Pancreas (tissue), 10 donors: ENCODE measurements around the gene KPNB1. TPM values are rescaled to one million over a fixed set of nuclear protein-coding genes. Genes with fewer than 3 reads are reported as not detected.

Experiments used
- ATAC-seq, 4 donors: fragments of 200-7000 bp; cut with Tn5 transposase; one replicate each; pipeline versions ENCODE4 v1.8.0 to v1.9.1; 2020; ENCODE audit warnings: mild to moderate bottlenecking in 4 of 4, moderate library complexity in 4 of 4
- DNase-seq, 6 donors: peaks; one replicate each; pipeline ENCODE4 v3.0.0-alpha.2; 2020
- FAIRE-seq: peaks from 2 replicates; lab custom pipeline; 2012; peaks lifted over from hg19 to GRCh38; lab: Jason Lieb, UNC
- H3K27ac ChIP-seq, 4 donors: fragments of 200-600 bp; sonication (generic); 1 replicate in 3 of 4; 2 replicates in 1 of 4; pipeline versions ENCODE4 v1.5.0 to v1.8.0; 2020
- H3K27me3 ChIP-seq, 4 donors: fragments of 200-600 bp; one replicate each; pipeline ENCODE4 v1.8.0; 2021
- H3K36me3 ChIP-seq, 3 donors: fragments of 200-600 bp; sonication (generic) in 1 of 3; one replicate each; pipeline versions ENCODE4 v1.5.0 to v1.8.0; 2020 to 2021
- H3K4me1 ChIP-seq, 3 donors: fragments of 200-600 bp; one replicate each; pipeline ENCODE4 v1.8.0; 2021
- H3K4me3 ChIP-seq, 4 donors: fragments of 200-600 bp; sonication (generic) in 2 of 4; one replicate each; pipeline versions ENCODE4 v1.5.0 to v1.8.0; 2020 to 2021
- H3K9me3 ChIP-seq, 4 donors: fragments of 200-600 bp; one replicate each; pipeline ENCODE4 v1.8.0; 2021
- WGBS, 2 donors: extraction: QIAGEN DNeasy Blood & Tissue Kit; methylation state at CpG; one replicate each; pipeline ENCODE4 v1.1.7; 2013; 5-methylcytosine and 5-hydroxymethylcytosine counted together
- intact Hi-C, 3 donors: fragments of 100-400 bp; cut with DNase I; formaldehyde crosslinking; loops; one replicate each; pipeline versions ENCODE4 v1.11.1 to v1.14.2; 2022
- polyA plus RNA-seq, 2 donors: library from polyadenylated mRNA; stranded (reverse); fragments of 200-250 nt; gene quantifications; one replicate each; pipeline ENCODE4 v1.2.3, GENCODE V29; 2013
- total RNA-seq, 6 donors: library from RNA; stranded (reverse); fragmentation: NEBNext Ultra II Directional in 4 of 6; extraction: Animal tissue kit (Norgen Biotek cat#: 25700) in 4 of 6; gene quantifications; one replicate each; pipeline versions ENCODE4 v1.2.1 to v1.2.4, GENCODE V29; 2021 to 2023
- TF ChIP-seq, protein P1 (sequence below), 4 donors: fragments of 200-600 bp; sonication (generic) in 3 of 4; IDR thresholded peaks; one replicate each; pipeline versions ENCODE4 v1.5.0 to v1.8.0; 2021; ENCODE audit warnings: antibody characterized with exemption in 4 of 4
- donor health status: healthy with polysubstance abuse.
- donor health status: DM: no; HTN: no; CAD: no; lungs with moderate emphysema.
- donor health status: DM: no; HTN: no; CAD: no.
- donor health status: control.
- donor health status: control.
- donor health status: Bipolar disorder and iron deficiency.
- donor health status: DM: yes; HTN: yes; CAD: no.
- donor health status: DM: no; HTN: no; CAD: no.
- donor health status: DM: no; HTN: no; CAD: no.
- donor health status: DM: yes; HTN: yes; CAD: no.

KPNB1 gene
- total and polyA plus RNA-seq, 8 donors, result 18.1 to 126 (median 115) TPM

DNA sequence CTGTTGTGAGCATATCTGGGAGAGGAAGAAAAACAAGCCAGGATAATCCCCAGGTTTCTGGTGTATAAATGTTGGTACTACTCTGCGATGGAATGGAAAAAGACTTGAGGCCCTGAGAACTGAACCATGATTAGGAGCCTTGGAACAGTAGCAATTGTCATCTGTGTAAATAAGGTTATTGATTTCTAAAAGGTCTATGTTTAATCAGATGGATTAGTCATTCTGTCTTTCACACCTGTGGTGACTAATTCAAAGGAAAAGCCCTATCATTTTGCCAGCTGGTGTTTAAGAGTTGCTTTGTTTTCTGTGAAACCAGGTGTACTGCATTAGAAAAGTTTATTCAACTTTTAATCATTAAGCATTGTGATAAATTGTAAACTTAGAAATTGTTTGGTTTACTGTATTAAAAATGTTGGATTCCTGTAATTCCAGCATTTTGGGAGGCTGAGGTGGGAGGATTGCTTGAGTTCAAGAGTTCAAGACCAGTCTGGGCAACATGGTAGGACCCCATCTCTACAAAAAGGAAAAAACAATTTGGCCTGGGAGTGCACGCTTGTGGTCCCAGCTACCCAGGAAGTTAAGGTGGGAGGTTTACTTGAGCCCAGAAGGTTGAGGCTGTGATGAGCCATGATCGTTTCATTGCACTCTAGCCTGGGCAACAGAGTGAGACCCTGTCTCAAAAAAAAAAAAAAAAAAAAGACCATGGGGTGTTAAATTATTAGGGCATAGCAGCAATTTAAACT lies 29.0 kb upstream of the KPNB1 start:
- H3K27ac ChIP-seq, result peak overlapping the region in 2 of 4 donors; percentile 56 to 65
- FAIRE-seq, result no peak
- 53 to 62% methylated on average over 3 of the region's 3 CpGs for WGBS, 2 donors
- H3K4me1 ChIP-seq, result peaks cover 0 to 33% (median 21%) of the 10 kb centered on the region in 3 donors
- peaks cover 0 to 25% (median 7%) of the 10 kb centered on the region in 3 donors for H3K36me3 ChIP-seq
- ATAC-seq, result peak; percentile 57 to 81 (median 70)
- no peak for DNase-seq
- H3K9me3 ChIP-seq, result no peaks in the 10 kb centered on the region
- TF ChIP-seq, protein P1, sequence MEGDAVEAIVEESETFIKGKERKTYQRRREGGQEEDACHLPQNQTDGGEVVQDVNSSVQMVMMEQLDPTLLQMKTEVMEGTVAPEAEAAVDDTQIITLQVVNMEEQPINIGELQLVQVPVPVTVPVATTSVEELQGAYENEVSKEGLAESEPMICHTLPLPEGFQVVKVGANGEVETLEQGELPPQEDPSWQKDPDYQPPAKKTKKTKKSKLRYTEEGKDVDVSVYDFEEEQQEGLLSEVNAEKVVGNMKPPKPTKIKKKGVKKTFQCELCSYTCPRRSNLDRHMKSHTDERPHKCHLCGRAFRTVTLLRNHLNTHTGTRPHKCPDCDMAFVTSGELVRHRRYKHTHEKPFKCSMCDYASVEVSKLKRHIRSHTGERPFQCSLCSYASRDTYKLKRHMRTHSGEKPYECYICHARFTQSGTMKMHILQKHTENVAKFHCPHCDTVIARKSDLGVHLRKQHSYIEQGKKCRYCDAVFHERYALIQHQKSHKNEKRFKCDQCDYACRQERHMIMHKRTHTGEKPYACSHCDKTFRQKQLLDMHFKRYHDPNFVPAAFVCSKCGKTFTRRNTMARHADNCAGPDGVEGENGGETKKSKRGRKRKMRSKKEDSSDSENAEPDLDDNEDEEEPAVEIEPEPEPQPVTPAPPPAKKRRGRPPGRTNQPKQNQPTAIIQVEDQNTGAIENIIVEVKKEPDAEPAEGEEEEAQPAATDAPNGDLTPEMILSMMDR (IDR thresholded peaks at IDR 0.05), result no peak
- intact Hi-C loops, result no loop called here
- H3K27me3 ChIP-seq, result no peaks in the 10 kb centered on the region
- no peak overlapping the region for H3K4me3 ChIP-seq

DNA sequence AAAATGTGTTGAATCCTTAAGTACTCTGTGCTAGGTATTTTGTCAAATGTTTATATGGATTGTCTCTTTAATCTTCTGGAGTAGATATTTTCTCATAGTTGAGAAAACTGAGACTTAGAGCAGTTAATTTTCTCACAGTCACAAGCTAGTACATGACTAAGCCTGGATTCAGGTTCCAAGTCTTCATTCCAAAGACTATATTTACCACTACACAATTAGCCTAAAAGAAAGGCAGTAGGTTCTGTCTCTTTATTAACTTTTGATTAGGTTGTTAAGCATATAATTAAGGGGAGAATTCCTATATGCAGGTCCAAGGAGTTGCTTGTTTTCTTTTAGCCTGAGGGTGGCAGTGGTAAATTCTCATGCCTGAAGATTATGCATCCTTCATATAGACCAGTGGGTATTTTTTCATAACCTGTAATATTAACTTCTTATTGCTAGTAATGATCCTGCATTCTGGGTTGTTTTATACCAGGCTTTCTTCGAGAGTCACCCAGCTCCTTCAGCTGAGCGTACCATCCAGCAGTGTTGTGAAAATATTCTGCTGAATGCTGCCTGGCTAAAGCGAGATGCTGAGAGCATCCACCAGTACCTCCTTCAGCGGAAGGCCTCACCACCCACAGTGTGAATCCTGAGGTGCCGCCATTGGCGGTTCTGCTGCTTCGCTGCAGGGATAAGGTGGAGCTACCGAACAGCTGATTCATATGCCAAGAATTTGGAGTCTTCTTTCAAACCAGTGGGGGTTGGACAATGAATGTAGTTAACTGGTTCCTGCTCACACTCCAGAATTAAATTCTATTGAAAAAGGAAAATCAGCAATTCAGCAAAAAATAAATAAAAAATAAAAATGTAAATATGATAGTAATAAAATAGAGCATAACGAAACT lies 28.2 kb upstream of the KPNB1 start:
- H3K36me3 ChIP-seq, result peaks cover 0 to 25% (median 7%) of the 10 kb centered on the region in 3 donors
- intact Hi-C loops, result no loop called here
- peak overlapping the region in 1 of 4 donors; percentile 65 for H3K27ac ChIP-seq
- H3K9me3 ChIP-seq, result no peaks in the 10 kb centered on the region
- peaks cover 0 to 33% (median 21%) of the 10 kb centered on the region in 3 donors for H3K4me1 ChIP-seq
- ATAC-seq (peak; percentile 14 to 62 (median 46)), DNase-seq (no peak), FAIRE-seq (no peak)
- TF ChIP-seq, protein P1 (IDR thresholded peaks at IDR 0.05), result no peak
- WGBS, 2 donors, result 67 to 74% methylated on average over 9 of the region's 9 CpGs
- no peaks in the 10 kb centered on the region for H3K27me3 ChIP-seq
- H3K4me3 ChIP-seq, result no peak overlapping the region

DNA sequence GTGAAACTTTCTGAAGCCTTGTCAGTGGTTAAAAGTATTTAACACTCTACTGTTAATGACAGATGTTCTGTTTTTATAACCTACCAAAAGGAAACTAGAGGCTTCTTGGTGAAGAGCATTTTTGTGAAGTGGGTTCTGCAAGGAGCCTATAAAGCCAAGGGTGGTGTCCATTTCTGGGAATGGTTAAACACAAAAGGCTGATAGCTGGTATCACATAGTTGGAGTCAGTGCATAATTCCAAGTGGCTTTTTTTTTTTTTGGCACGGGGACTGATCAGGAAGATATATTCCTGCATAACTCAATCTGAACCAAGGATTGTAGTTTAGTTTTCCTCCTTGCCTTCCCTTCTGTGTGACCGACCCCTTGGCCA lies 27.6 kb upstream of the KPNB1 start:
- ATAC-seq (no peak), DNase-seq (no peak), FAIRE-seq (no peak)
- Histone ChIP-seq H3K4me3 (no peak overlapping the region), H3K9me3 (no peaks in the 10 kb centered on the region), H3K27me3 (no peaks in the 10 kb centered on the region), H3K27ac (no peak overlapping the region), H3K4me1 (peaks cover 0 to 33% (median 21%) of the 10 kb centered on the region in 3 donors), H3K36me3 (peaks cover 0 to 25% (median 7%) of the 10 kb centered on the region in 3 donors)
- whole genome bisulfite sequencing, 2 donors, result 53% methylated on average over 2 of the region's 2 CpGs
- intact Hi-C loops, result no loop called here
- TF ChIP-seq, protein P1 (IDR thresholded peaks at IDR 0.05), result no peak

DNA sequence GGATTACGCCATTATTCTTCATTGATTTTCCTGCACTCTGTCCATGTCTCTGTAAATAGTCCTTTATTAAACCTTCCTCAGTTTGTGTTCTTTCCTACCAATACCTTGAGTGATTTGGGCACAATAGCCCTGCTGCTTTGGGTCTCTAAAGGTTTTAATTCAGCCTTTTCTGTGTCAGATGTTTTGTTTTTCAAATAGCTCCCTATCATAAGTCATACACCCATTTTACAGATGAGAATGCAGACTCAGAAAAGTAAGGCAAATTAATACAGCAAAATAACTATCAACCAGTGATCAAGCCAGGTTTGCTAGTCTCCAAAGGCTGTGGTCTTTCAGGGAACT lies 25.0 kb upstream of the KPNB1 start:
- intact Hi-C loops, result no loop called here
- H3K4me3 ChIP-seq, result no peak overlapping the region
- no peaks in the 10 kb centered on the region for H3K9me3 ChIP-seq
- TF ChIP-seq, protein P1 (IDR thresholded peaks at IDR 0.05), result no peak
- 31 to 33% methylated on average over 1 of the region's 1 CpG for WGBS, 2 donors
- H3K27me3 ChIP-seq, result no peaks in the 10 kb centered on the region
- H3K27ac ChIP-seq, result no peak overlapping the region
- H3K36me3 ChIP-seq, result peaks cover 0 to 8% (median 0%) of the 10 kb centered on the region in 3 donors
- ATAC-seq, result no peak
- no peak for FAIRE-seq
- peaks cover 0 to 29% (median 21%) of the 10 kb centered on the region in 3 donors for H3K4me1 ChIP-seq
- no peak for DNase-seq
